WTC11 (cell line): ENCODE data around the gene DLG5. TPM values are rescaled to one million over a fixed set of nuclear protein-coding genes. Genes with fewer than 3 reads are reported as not detected.

Experiments
- ATAC-seq: fragments of 200-7000 bp; cut with Tn5 transposase; 2 replicates; pipeline ENCODE4 v1.10.0; 2021; ENCODE audit warnings: mild to moderate bottlenecking, moderate library complexity
- CTCF ChIA-PET: fragments of 300-600 bp; sonication (Branson Sonifier 250); formaldehyde crosslinking; loops from one replicate; lab custom pipeline; 2021; ENCODE audit warnings: antibody characterized with exemption; lab: Charles Lee
- POLR2A ChIA-PET: fragments of 350-600 bp; sonication (Branson Sonifier 250); formaldehyde crosslinking; loops from one replicate; lab custom pipeline; 2021; ENCODE audit warnings: antibody characterized with exemption; lab: Charles Lee
- DNase-seq: peaks from one replicate; pipeline ENCODE4 v3.0.0; 2021; ENCODE audit warnings: low spot score
- H3K27ac Mint-ChIP-seq: 2 replicates; pipeline ENCODE4 v1.8.0; 2021; ENCODE audit warnings: mixed read lengths
- H3K27me3 Mint-ChIP-seq: 2 replicates; pipeline ENCODE4 v1.8.0; 2021; ENCODE audit warnings: low read depth, mild to moderate bottlenecking, moderate library complexity, mixed read lengths
- H3K36me3 Mint-ChIP-seq: 2 replicates; pipeline ENCODE4 v1.8.0; 2021; ENCODE audit warnings: mixed read lengths
- H3K4me1 Mint-ChIP-seq: 2 replicates; pipeline ENCODE4 v1.8.0; 2022; ENCODE audit warnings: mixed read lengths
- H3K4me3 Mint-ChIP-seq: 2 replicates; pipeline ENCODE4 v1.8.0; 2021; ENCODE audit warnings: mild to moderate bottlenecking, moderate library complexity, mixed read lengths
- H3K9me3 Mint-ChIP-seq: 2 replicates; pipeline ENCODE4 v1.8.0; 2021; ENCODE audit warnings: mixed read lengths
- CBFB ChIP-seq: sonication (generic); formaldehyde crosslinking; IDR thresholded peaks from 2 replicates; pipeline ENCODE4 v1.8.1; 2022; ENCODE audit warnings: mild to moderate bottlenecking, low read depth, missing genetic modification reagents
- ETV6 ChIP-seq: sonication (generic); formaldehyde crosslinking; IDR thresholded peaks from 2 replicates; pipeline ENCODE4 v1.8.1; 2022; ENCODE audit warnings: mild to moderate bottlenecking, missing genetic modification reagents
- GABPB1 ChIP-seq: sonication (generic); formaldehyde crosslinking; IDR thresholded peaks from 2 replicates; pipeline ENCODE4 v1.8.1; 2023; ENCODE audit warnings: mild to moderate bottlenecking, missing genetic modification reagents
- JAZF1 ChIP-seq: fragments of 250-450 bp; sonication (Bioruptor Pico); IDR thresholded peaks from 2 replicates; pipeline ENCODE4 v1.9.0; 2021; ENCODE audit warnings: moderate library complexity, mild to moderate bottlenecking, inconsistent platforms
- NR2C2 ChIP-seq: sonication (generic); formaldehyde crosslinking; IDR thresholded peaks from 2 replicates; pipeline ENCODE4 v1.8.0; 2022; ENCODE audit warnings: mild to moderate bottlenecking, missing genetic modification reagents
- NR3C1 ChIP-seq: sonication (generic); formaldehyde crosslinking; conservative IDR thresholded peaks from 2 replicates; pipeline ENCODE4 v1.8.1; 2023; ENCODE audit warnings: low read depth, mild to moderate bottlenecking, missing genetic modification reagents
- total RNA-seq: library from RNA; stranded (reverse); gene quantifications from 3 replicates; pipeline ENCODE4 v1.2.3, GENCODE V29; 2021
- TF ChIP-seq, protein P1 (sequence below): sonication (generic); formaldehyde crosslinking; IDR thresholded peaks from 2 replicates; pipeline ENCODE4 v1.8.0; 2023; ENCODE audit warnings: missing genetic modification reagents
- TF ChIP-seq, protein P2 (sequence below): sonication (generic); formaldehyde crosslinking; IDR thresholded peaks from 2 replicates; pipeline ENCODE4 v1.8.1; 2022; ENCODE audit warnings: low read depth, missing genetic modification reagents, borderline replicate concordance
- TF ChIP-seq, protein P3 (sequence below): fragments of 250-450 bp; sonication (Bioruptor Pico); IDR thresholded peaks from 2 replicates; pipeline ENCODE4 v1.8.0; 2021; ENCODE audit warnings: mild to moderate bottlenecking
- TF ChIP-seq, protein P4 (sequence below): sonication (generic); formaldehyde crosslinking; IDR thresholded peaks from 2 replicates; pipeline ENCODE4 v1.8.1; 2022; ENCODE audit warnings: mild to moderate bottlenecking, missing genetic modification reagents, moderate library complexity, borderline replicate concordance
- TF ChIP-seq, protein P5 (sequence below): fragments of 200-600 bp; IDR thresholded peaks from 2 replicates; pipeline ENCODE4 v1.8.0; 2022; ENCODE audit warnings: antibody characterized with exemption
- TF ChIP-seq, protein P6 (sequence below): sonication (generic); formaldehyde crosslinking; IDR thresholded peaks from 2 replicates; pipeline ENCODE4 v1.8.0; 2022; ENCODE audit warnings: mild to moderate bottlenecking, missing genetic modification reagents
- TF ChIP-seq, protein P7 (sequence below): sonication (generic); formaldehyde crosslinking; IDR thresholded peaks from 2 replicates; pipeline ENCODE4 v1.8.0; 2022; ENCODE audit warnings: missing genetic modification reagents
- TF ChIP-seq, protein P8 (sequence below): sonication (generic); formaldehyde crosslinking; IDR thresholded peaks from 2 replicates; pipeline ENCODE4 v1.8.1; 2023; ENCODE audit warnings: mild to moderate bottlenecking, missing genetic modification reagents
- TF ChIP-seq, protein P9 (sequence below): sonication (generic); formaldehyde crosslinking; IDR thresholded peaks from 2 replicates; pipeline ENCODE4 v1.8.1; 2022; ENCODE audit warnings: mild to moderate bottlenecking, moderate library complexity, missing genetic modification reagents
- TF ChIP-seq, protein P10 (sequence below): sonication (generic); formaldehyde crosslinking; IDR thresholded peaks from 2 replicates; pipeline ENCODE4 v1.8.0; 2023; ENCODE audit warnings: mild to moderate bottlenecking, missing genetic modification reagents

The DLG5 gene
- total RNA-seq, 1 experiment from 2014 or later = 65.5 TPM

DNA sequence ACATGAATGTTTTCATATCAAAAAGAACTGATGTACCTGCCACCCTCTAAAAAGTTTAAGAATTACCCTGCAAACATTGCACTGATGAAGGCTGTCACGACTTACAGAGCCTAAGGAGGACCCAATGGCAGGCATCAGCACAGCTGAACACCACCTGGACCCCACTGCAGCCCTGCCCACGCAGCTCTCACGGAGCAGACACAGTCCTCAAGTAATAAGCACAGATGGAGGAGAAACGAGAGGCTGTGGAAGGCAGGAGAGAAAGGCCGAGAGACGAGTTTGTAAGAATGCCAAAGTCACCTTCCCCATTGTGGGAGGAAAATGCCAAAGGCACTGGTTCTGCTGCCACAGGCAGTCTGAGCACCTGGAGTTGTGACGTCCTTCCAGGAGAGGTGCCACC is 135.0 kb downstream of the DLG5 start:
- DNase-seq = no peak
- H3K9me3 Mint-ChIP-seq = no peaks in the 10 kb centered on the region
- POLR2A ChIA-PET = no interaction called here
- peaks cover 55% of the 10 kb centered on the region for H3K36me3 Mint-ChIP-seq
- H3K4me3 Mint-ChIP-seq = no peak overlapping the region
- H3K27me3 Mint-ChIP-seq = no peaks in the 10 kb centered on the region
- no peak overlapping the region for H3K27ac Mint-ChIP-seq
- ATAC-seq = no peak
- CTCF ChIA-PET = no interaction called here
- TF ChIP-seq, protein P1, sequence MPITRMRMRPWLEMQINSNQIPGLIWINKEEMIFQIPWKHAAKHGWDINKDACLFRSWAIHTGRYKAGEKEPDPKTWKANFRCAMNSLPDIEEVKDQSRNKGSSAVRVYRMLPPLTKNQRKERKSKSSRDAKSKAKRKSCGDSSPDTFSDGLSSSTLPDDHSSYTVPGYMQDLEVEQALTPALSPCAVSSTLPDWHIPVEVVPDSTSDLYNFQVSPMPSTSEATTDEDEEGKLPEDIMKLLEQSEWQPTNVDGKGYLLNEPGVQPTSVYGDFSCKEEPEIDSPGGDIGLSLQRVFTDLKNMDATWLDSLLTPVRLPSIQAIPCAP (CRISPR knock-in tag) = no peak
- TF ChIP-seq, protein P2, sequence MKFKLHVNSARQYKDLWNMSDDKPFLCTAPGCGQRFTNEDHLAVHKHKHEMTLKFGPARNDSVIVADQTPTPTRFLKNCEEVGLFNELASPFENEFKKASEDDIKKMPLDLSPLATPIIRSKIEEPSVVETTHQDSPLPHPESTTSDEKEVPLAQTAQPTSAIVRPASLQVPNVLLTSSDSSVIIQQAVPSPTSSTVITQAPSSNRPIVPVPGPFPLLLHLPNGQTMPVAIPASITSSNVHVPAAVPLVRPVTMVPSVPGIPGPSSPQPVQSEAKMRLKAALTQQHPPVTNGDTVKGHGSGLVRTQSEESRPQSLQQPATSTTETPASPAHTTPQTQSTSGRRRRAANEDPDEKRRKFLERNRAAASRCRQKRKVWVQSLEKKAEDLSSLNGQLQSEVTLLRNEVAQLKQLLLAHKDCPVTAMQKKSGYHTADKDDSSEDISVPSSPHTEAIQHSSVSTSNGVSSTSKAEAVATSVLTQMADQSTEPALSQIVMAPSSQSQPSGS = no peak
- TF ChIP-seq GABPB1 (CRISPR knock-in tag) (no peak), NR2C2 (CRISPR knock-in tag) (no peak), NR3C1 (no peak)
- TF ChIP-seq, protein P3, sequence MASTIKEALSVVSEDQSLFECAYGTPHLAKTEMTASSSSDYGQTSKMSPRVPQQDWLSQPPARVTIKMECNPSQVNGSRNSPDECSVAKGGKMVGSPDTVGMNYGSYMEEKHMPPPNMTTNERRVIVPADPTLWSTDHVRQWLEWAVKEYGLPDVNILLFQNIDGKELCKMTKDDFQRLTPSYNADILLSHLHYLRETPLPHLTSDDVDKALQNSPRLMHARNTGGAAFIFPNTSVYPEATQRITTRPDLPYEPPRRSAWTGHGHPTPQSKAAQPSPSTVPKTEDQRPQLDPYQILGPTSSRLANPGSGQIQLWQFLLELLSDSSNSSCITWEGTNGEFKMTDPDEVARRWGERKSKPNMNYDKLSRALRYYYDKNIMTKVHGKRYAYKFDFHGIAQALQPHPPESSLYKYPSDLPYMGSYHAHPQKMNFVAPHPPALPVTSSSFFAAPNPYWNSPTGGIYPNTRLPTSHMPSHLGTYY = no peak
- TF ChIP-seq, protein P4, sequence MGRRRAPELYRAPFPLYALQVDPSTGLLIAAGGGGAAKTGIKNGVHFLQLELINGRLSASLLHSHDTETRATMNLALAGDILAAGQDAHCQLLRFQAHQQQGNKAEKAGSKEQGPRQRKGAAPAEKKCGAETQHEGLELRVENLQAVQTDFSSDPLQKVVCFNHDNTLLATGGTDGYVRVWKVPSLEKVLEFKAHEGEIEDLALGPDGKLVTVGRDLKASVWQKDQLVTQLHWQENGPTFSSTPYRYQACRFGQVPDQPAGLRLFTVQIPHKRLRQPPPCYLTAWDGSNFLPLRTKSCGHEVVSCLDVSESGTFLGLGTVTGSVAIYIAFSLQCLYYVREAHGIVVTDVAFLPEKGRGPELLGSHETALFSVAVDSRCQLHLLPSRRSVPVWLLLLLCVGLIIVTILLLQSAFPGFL (CRISPR knock-in tag) = no peak
- TF ChIP-seq, protein P5, sequence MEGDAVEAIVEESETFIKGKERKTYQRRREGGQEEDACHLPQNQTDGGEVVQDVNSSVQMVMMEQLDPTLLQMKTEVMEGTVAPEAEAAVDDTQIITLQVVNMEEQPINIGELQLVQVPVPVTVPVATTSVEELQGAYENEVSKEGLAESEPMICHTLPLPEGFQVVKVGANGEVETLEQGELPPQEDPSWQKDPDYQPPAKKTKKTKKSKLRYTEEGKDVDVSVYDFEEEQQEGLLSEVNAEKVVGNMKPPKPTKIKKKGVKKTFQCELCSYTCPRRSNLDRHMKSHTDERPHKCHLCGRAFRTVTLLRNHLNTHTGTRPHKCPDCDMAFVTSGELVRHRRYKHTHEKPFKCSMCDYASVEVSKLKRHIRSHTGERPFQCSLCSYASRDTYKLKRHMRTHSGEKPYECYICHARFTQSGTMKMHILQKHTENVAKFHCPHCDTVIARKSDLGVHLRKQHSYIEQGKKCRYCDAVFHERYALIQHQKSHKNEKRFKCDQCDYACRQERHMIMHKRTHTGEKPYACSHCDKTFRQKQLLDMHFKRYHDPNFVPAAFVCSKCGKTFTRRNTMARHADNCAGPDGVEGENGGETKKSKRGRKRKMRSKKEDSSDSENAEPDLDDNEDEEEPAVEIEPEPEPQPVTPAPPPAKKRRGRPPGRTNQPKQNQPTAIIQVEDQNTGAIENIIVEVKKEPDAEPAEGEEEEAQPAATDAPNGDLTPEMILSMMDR = no peak
- H3K4me1 Mint-ChIP-seq = no peaks in the 10 kb centered on the region

DNA sequence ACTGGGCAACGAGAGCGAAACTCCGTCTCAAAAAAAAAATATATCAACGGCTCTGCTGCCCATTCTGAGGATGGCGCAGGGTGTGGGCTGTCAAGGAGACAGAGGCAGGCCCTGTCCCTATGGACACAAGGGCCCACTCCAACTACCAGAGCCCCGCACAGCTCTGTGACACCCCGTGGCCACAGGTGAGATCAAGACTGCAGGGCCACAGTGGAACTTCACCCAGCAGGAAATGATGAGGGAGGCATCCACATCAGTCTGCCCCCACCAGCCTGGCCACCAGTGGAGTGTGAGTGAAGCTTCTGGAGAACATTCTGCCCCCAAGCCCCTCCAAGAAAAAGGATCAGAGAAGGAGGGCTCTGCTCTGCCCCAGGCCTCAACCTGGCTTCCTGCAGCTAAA is 136.7 kb downstream of the DLG5 start:
- H3K27ac Mint-ChIP-seq = no peak overlapping the region
- ATAC-seq (no peak), DNase-seq (no peak)
- ChIA-PET POLR2A (no interaction called here), CTCF (no interaction called here)
- H3K4me3 Mint-ChIP-seq = no peak overlapping the region
- no peaks in the 10 kb centered on the region for H3K27me3 Mint-ChIP-seq
- peaks cover 47% of the 10 kb centered on the region for H3K36me3 Mint-ChIP-seq
- no peaks in the 10 kb centered on the region for H3K4me1 Mint-ChIP-seq
- no peaks in the 10 kb centered on the region for H3K9me3 Mint-ChIP-seq
- TF ChIP-seq, protein P6, sequence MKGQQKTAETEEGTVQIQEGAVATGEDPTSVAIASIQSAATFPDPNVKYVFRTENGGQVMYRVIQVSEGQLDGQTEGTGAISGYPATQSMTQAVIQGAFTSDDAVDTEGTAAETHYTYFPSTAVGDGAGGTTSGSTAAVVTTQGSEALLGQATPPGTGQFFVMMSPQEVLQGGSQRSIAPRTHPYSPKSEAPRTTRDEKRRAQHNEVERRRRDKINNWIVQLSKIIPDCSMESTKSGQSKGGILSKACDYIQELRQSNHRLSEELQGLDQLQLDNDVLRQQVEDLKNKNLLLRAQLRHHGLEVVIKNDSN (CRISPR knock-in tag) = no peak
- TF ChIP-seq, protein P7, sequence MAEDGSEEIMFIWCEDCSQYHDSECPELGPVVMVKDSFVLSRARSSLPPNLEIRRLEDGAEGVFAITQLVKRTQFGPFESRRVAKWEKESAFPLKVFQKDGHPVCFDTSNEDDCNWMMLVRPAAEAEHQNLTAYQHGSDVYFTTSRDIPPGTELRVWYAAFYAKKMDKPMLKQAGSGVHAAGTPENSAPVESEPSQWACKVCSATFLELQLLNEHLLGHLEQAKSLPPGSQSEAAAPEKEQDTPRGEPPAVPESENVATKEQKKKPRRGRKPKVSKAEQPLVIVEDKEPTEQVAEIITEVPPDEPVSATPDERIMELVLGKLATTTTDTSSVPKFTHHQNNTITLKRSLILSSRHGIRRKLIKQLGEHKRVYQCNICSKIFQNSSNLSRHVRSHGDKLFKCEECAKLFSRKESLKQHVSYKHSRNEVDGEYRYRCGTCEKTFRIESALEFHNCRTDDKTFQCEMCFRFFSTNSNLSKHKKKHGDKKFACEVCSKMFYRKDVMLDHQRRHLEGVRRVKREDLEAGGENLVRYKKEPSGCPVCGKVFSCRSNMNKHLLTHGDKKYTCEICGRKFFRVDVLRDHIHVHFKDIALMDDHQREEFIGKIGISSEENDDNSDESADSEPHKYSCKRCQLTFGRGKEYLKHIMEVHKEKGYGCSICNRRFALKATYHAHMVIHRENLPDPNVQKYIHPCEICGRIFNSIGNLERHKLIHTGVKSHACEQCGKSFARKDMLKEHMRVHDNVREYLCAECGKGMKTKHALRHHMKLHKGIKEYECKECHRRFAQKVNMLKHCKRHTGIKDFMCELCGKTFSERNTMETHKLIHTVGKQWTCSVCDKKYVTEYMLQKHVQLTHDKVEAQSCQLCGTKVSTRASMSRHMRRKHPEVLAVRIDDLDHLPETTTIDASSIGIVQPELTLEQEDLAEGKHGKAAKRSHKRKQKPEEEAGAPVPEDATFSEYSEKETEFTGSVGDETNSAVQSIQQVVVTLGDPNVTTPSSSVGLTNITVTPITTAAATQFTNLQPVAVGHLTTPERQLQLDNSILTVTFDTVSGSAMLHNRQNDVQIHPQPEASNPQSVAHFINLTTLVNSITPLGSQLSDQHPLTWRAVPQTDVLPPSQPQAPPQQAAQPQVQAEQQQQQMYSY (CRISPR knock-in tag) = no peak
- TF ChIP-seq, protein P8, sequence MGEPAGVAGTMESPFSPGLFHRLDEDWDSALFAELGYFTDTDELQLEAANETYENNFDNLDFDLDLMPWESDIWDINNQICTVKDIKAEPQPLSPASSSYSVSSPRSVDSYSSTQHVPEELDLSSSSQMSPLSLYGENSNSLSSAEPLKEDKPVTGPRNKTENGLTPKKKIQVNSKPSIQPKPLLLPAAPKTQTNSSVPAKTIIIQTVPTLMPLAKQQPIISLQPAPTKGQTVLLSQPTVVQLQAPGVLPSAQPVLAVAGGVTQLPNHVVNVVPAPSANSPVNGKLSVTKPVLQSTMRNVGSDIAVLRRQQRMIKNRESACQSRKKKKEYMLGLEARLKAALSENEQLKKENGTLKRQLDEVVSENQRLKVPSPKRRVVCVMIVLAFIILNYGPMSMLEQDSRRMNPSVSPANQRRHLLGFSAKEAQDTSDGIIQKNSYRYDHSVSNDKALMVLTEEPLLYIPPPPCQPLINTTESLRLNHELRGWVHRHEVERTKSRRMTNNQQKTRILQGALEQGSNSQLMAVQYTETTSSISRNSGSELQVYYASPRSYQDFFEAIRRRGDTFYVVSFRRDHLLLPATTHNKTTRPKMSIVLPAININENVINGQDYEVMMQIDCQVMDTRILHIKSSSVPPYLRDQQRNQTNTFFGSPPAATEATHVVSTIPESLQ (CRISPR knock-in tag) = no peak
- TF ChIP-seq, protein P9, sequence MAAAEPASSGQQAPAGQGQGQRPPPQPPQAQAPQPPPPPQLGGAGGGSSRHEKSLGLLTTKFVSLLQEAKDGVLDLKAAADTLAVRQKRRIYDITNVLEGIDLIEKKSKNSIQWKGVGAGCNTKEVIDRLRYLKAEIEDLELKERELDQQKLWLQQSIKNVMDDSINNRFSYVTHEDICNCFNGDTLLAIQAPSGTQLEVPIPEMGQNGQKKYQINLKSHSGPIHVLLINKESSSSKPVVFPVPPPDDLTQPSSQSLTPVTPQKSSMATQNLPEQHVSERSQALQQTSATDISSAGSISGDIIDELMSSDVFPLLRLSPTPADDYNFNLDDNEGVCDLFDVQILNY (CRISPR knock-in tag) = no peak
- TF ChIP-seq ETV6 (CRISPR knock-in tag) (no peak), JAZF1 (CRISPR knock-in tag) (no peak), CBFB (CRISPR knock-in tag) (no peak)
- TF ChIP-seq, protein P10, sequence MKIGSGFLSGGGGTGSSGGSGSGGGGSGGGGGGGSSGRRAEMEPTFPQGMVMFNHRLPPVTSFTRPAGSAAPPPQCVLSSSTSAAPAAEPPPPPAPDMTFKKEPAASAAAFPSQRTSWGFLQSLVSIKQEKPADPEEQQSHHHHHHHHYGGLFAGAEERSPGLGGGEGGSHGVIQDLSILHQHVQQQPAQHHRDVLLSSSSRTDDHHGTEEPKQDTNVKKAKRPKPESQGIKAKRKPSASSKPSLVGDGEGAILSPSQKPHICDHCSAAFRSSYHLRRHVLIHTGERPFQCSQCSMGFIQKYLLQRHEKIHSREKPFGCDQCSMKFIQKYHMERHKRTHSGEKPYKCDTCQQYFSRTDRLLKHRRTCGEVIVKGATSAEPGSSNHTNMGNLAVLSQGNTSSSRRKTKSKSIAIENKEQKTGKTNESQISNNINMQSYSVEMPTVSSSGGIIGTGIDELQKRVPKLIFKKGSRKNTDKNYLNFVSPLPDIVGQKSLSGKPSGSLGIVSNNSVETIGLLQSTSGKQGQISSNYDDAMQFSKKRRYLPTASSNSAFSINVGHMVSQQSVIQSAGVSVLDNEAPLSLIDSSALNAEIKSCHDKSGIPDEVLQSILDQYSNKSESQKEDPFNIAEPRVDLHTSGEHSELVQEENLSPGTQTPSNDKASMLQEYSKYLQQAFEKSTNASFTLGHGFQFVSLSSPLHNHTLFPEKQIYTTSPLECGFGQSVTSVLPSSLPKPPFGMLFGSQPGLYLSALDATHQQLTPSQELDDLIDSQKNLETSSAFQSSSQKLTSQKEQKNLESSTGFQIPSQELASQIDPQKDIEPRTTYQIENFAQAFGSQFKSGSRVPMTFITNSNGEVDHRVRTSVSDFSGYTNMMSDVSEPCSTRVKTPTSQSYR (CRISPR knock-in tag) = no peak
